Hepatocyte (in vitro differentiated cells): Measurements from ENCODE around the gene NOC4L. TPM values are rescaled to one million over a fixed set of nuclear protein-coding genes. Genes with fewer than 3 reads are reported as not detected.
A peak's percentile ranks its signal among the peaks of the same experiment; 100 is the strongest.

Experiments used
- DNase-seq: peaks from one replicate; pipeline ENCODE4 v3.0.0-alpha.2; 2016; ENCODE audit warnings: low spot score
- H2AFZ ChIP-seq: fragments of 200-600 bp; sonication (generic); 2 replicates; pipeline ENCODE4 v1.6.0; 2016; ENCODE audit warnings: antibody characterized with exemption, mild to moderate bottlenecking
- H3K27ac ChIP-seq: fragments of 200-600 bp; sonication (generic); 2 replicates; pipeline ENCODE4 v1.5.1; 2016; ENCODE audit warnings: mild to moderate bottlenecking
- H3K27me3 ChIP-seq: fragments of 200-600 bp; sonication (generic); 2 replicates; pipeline ENCODE4 v1.6.1; 2016
- H3K36me3 ChIP-seq: fragments of 200-600 bp; sonication (generic); replicated peaks from 2 replicates; pipeline ENCODE4 v1.5.1; 2016; ENCODE audit warnings: low read depth; ENCODE audit not compliant: insufficient read depth
- H3K4me1 ChIP-seq: fragments of 200-600 bp; sonication (generic); 2 replicates; pipeline ENCODE4 v1.5.1; 2016; ENCODE audit warnings: mild to moderate bottlenecking, moderate library complexity; ENCODE audit not compliant: insufficient read depth
- H3K4me2 ChIP-seq: fragments of 200-600 bp; sonication (generic); 2 replicates; pipeline ENCODE4 v1.6.0; 2016
- H3K4me3 ChIP-seq: fragments of 200-600 bp; sonication (generic); 2 replicates; pipeline ENCODE4 v1.5.1; 2016; ENCODE audit warnings: mild to moderate bottlenecking
- H3K79me2 ChIP-seq: fragments of 200-600 bp; sonication (generic); 2 replicates; pipeline ENCODE4 v1.6.0; 2017; ENCODE audit warnings: mild to moderate bottlenecking
- H3K9me2 ChIP-seq: fragments of 200-600 bp; sonication (generic); replicated peaks from 2 replicates; pipeline ENCODE4 v1.6.0; 2017; ENCODE audit warnings: mild to moderate bottlenecking; ENCODE audit not compliant: insufficient read depth
- H3K9me3 ChIP-seq: fragments of 200-600 bp; sonication (generic); 2 replicates; pipeline ENCODE4 v1.5.1; 2016; ENCODE audit warnings: low read depth, mild to moderate bottlenecking
- H4K20me1 ChIP-seq: fragments of 200-600 bp; sonication (generic); 2 replicates; pipeline ENCODE4 v1.6.0; 2016; ENCODE audit warnings: mild to moderate bottlenecking; ENCODE audit not compliant: insufficient read depth, poor library complexity, severe bottlenecking
- EZH2 ChIP-seq: fragments of 200-600 bp; sonication (generic); IDR thresholded peaks from 2 replicates; pipeline ENCODE4 v1.6.1; 2016; ENCODE audit warnings: antibody characterized with exemption, mild to moderate bottlenecking, borderline replicate concordance
- EZH2phosphoT487 ChIP-seq: fragments of 200-600 bp; sonication (generic); IDR thresholded peaks from one replicate; pipeline ENCODE4 v1.6.1; 2018; ENCODE audit warnings: antibody characterized with exemption, mild to moderate bottlenecking, low read depth, moderate library complexity; ENCODE audit not compliant: unreplicated experiment, severe bottlenecking
- WGBS: methylation state at CpG from one replicate; pipeline ENCODE4 v1.1.6; 2016; ENCODE audit warnings: low lambda C conversion rate; ENCODE audit errors: missing lambda C conversion rate; 5-methylcytosine and 5-hydroxymethylcytosine counted together
- polyA plus RNA-seq: library from polyadenylated mRNA; unstranded; fragments of >200 nt; fragmentation: Nextera tagmentation; extraction: Ambion mirVana; gene quantifications from 2 replicates; pipeline ENCODE4 v1.2.1, GENCODE V29; 2016
- total RNA-seq: library from RNA; depleted of rRNA; stranded (reverse); fragments of >200 nt; gene quantifications from 2 replicates; pipeline ENCODE4 v1.2.3, GENCODE V29; 2014
- TF ChIP-seq, protein P1 (sequence below): fragments of 200-600 bp; sonication (generic); IDR thresholded peaks from 2 replicates; pipeline ENCODE4 v1.5.1; 2016; ENCODE audit warnings: antibody characterized with exemption, mild to moderate bottlenecking; ENCODE audit not compliant: poor library complexity

NOC4L gene
- total and polyA plus RNA-seq, 2 experiments from 2014 or later: 8.9 to 31.8 TPM

DNA sequence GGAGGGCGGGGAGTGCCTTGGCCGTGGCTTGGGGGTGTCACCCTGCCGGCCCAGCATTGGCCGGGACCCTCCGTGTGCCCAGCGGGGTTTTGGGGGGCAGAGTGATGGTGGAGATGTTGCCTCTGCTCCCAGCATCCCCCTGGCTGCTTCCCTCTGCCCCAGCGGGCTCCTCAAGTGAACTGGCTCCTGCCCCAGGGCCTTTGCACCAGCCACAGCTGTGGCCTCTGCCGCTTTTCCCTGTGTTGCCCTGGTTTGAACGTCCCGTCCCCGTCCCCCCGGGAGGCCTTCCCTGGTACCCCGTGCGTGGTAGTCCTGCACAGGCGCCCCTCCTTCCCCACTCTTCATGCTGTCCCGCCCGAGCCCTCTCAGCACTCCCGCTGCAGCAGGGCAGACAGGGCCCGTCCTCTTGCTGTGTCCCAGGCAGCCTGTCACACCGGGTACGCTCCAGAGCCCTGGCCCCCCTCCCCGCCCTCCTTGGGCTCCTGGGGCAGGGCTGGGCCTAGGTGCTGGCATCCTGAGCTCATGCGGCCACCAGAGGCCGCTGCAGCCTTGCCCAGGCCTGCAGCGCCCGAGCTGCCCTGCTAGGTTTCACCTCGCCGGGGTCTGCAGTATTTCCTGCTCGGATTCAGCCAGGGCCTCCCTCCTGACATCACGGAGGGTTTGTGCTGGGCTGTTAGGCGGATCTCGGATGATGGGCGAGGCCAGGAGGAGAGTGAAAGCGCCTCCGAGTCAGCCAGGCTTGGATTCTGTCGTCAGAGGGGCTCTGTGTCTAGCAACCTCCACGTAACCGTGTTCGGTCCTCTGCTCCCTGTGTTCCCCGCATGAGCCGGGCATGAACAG lies 9.5 kb downstream of the NOC4L start:
- no peaks in the 10 kb centered on the region for H4K20me1 ChIP-seq
- WGBS: 45% methylated on average over 36 of the region's 41 CpGs
- no peaks in the 10 kb centered on the region for H3K9me3 ChIP-seq
- TF ChIP-seq EZH2: no peak
- TF ChIP-seq, protein P1, sequence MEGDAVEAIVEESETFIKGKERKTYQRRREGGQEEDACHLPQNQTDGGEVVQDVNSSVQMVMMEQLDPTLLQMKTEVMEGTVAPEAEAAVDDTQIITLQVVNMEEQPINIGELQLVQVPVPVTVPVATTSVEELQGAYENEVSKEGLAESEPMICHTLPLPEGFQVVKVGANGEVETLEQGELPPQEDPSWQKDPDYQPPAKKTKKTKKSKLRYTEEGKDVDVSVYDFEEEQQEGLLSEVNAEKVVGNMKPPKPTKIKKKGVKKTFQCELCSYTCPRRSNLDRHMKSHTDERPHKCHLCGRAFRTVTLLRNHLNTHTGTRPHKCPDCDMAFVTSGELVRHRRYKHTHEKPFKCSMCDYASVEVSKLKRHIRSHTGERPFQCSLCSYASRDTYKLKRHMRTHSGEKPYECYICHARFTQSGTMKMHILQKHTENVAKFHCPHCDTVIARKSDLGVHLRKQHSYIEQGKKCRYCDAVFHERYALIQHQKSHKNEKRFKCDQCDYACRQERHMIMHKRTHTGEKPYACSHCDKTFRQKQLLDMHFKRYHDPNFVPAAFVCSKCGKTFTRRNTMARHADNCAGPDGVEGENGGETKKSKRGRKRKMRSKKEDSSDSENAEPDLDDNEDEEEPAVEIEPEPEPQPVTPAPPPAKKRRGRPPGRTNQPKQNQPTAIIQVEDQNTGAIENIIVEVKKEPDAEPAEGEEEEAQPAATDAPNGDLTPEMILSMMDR: peak; percentile 97
- no peaks in the 10 kb centered on the region for H3K79me2 ChIP-seq
- peak overlapping the region; percentile 7 for H3K4me2 ChIP-seq
- no peak overlapping the region for H3K4me3 ChIP-seq
- no peak overlapping the region for H3K27ac ChIP-seq
- no peaks in the 10 kb centered on the region for H3K9me2 ChIP-seq
- peak; percentile 92 for DNase-seq
- H3K4me1 ChIP-seq: no peaks in the 10 kb centered on the region
- no peaks in the 10 kb centered on the region for H3K27me3 ChIP-seq
- H2AFZ ChIP-seq: no peak overlapping the region
- H3K36me3 ChIP-seq: no peaks in the 10 kb centered on the region

DNA sequence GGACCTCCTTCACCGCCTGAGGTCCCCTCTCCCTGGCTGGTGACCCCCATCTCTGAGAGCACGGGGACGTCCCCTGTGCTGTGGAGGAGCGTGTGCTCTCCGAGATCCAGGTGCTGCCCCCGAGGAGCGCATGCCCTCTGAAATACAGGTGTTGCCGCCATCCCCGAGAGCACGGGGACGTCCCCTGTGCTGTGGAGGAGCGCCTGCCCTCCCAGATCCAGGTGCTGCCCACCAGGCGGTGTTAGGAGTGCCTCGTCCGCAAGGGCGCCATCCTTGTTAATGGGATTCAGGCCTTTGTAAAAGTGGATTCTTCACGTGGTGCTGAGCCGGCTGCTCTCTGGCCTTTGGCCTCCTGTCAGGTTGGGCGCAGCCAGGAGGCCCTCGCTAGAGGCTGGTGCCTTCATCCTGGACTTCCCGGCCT lies 10.1 kb downstream of the NOC4L start:
- H3K4me2 ChIP-seq: peak overlapping the region; percentile 7
- no peak for DNase-seq
- TF ChIP-seq EZH2phosphoT487 (no peak), EZH2 (no peak)
- TF ChIP-seq, protein P1: no peak
- H3K79me2 ChIP-seq: no peaks in the 10 kb centered on the region
- no peaks in the 10 kb centered on the region for H4K20me1 ChIP-seq
- 76% methylated on average over 19 of the region's 21 CpGs for WGBS
- H3K27ac ChIP-seq: no peak overlapping the region
- no peaks in the 10 kb centered on the region for H3K9me3 ChIP-seq
- no peak overlapping the region for H3K4me3 ChIP-seq
- H3K36me3 ChIP-seq: no peaks in the 10 kb centered on the region
- H3K9me2 ChIP-seq: no peaks in the 10 kb centered on the region
- no peaks in the 10 kb centered on the region for H3K4me1 ChIP-seq
- H3K27me3 ChIP-seq: no peaks in the 10 kb centered on the region
- H2AFZ ChIP-seq: no peak overlapping the region

DNA sequence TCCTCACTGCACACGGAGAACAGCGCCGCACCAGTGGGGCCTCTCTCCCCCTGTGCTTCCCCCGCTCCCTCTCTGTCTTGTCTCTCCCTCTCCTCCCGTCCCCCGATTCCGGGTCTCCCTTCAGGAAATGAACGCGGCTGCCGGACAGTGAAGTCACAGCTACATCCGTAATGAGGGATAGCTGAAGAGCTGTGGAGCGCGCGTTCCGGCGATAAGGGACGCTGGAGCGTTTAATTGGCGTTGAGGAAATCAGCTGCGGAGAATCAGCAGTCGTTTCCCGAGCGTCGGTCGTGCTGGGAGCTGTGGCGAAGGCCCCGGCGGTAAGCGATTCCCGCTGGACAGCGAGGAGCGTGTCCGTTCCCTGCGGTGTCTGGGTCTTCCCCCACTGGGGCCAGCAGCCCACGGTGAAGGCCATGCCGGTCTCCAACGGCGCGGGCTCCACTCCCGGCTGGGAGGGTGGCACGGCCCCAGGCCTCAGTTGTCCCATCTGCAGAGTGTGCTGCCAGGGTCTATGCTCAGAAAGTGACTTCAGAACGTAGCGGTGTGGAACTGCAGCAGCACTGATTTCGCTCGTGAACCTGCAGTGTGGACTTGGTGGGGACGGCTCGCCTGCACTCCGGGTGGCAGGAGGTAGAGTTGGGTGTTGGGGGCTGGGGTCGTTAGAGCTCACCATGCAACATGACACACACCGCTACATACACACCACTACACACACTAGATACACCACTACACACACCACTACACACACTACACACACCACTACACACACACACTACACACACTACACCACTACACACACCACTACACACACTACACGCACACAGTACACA lies 10.9 kb downstream of the NOC4L start:
- DNase-seq: no peak
- Histone ChIP-seq H4K20me1 (no peaks in the 10 kb centered on the region), H3K4me3 (no peak overlapping the region), H3K27ac (no peak overlapping the region), H3K9me2 (no peaks in the 10 kb centered on the region), H3K9me3 (no peaks in the 10 kb centered on the region), H3K4me1 (no peaks in the 10 kb centered on the region), H3K4me2 (no peak overlapping the region), H3K36me3 (no peaks in the 10 kb centered on the region), H3K79me2 (no peaks in the 10 kb centered on the region), H2AFZ (no peak overlapping the region), H3K27me3 (no peaks in the 10 kb centered on the region)
- TF ChIP-seq, protein P1: no peak
- TF ChIP-seq EZH2phosphoT487 (no peak), EZH2 (no peak)
- 91% methylated on average over 38 of the region's 51 CpGs for WGBS
